Measurements from ENCODE around the gene P2RY10.
"Not testable (repeated sequence)": the region's sequence is repeated elsewhere in the genome, so short reads cannot be mapped to it uniquely, and the experiment has no call there.

P2RY10 gene

DNA sequence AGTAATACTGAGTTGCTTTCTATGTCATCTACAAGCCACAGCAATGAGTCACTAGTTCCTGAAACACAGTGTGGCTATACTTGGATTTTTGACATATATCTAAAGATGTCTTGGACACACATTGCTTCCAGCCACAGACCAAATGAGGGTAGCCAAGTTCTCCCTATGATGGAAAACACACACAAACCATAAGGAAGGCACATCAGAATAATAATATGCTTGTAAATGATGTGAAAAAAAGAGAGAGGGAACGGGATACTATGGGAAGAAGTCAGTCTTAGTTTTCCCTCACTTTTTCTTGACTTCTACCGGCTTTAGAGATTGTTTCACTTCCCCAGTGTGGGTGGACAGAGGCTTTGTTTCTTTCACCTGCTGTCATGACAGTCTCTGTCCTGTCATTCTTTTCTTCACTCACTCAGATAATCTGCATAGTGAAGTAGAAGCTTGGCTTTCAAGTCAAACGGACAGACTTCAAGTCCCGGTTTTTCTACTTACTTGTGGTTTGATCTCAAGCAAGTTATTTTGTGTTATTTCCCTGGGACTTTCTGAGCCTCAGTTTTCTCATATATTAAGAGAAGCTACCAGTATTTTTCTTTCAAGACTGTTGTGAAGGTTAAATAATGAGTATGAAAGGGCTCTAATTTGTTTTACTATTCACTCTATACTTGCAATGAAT is 34.7 kb downstream of the P2RY10 start:
- Histone ChIP-seq H3K4me3 (replicated peaks; ENCODE audit: insufficient read depth, low read length) (no peak overlapping the region), H3K27ac (replicated peaks) (no peak overlapping the region), H3K27me3 (ENCODE audit: insufficient read depth, poor library complexity, severe bottlenecking) (no peaks in the 10 kb centered on the region)
- TF ChIP-seq, protein P1, sequence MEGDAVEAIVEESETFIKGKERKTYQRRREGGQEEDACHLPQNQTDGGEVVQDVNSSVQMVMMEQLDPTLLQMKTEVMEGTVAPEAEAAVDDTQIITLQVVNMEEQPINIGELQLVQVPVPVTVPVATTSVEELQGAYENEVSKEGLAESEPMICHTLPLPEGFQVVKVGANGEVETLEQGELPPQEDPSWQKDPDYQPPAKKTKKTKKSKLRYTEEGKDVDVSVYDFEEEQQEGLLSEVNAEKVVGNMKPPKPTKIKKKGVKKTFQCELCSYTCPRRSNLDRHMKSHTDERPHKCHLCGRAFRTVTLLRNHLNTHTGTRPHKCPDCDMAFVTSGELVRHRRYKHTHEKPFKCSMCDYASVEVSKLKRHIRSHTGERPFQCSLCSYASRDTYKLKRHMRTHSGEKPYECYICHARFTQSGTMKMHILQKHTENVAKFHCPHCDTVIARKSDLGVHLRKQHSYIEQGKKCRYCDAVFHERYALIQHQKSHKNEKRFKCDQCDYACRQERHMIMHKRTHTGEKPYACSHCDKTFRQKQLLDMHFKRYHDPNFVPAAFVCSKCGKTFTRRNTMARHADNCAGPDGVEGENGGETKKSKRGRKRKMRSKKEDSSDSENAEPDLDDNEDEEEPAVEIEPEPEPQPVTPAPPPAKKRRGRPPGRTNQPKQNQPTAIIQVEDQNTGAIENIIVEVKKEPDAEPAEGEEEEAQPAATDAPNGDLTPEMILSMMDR (IDR thresholded peaks at IDR 0.05; ENCODE audit: insufficient read depth, low read length), result no peak
- TF ChIP-seq POLR2AphosphoS5 (IDR thresholded peaks at IDR 0.05; ENCODE audit: low read depth) (no peak), REST (IDR thresholded peaks at IDR 0.05; ENCODE audit: insufficient replicate concordance, low read depth) (no peak), GABPA (IDR thresholded peaks at IDR 0.05; ENCODE audit: low read depth) (no peak), SPI1 (IDR thresholded peaks at IDR 0.05; ENCODE audit: borderline replicate concordance, low read depth) (no peak)
- DNase-seq (ENCODE audit: low read depth in 1 of 2, low spot score in 1 of 2), result no peak

GRCh38 chrX:78989349-78989748 is 44.2 kb downstream of the P2RY10 start:
- no peak for DNase-seq (ENCODE audit: low read depth in 1 of 2, low spot score in 1 of 2)
- Histone ChIP-seq H3K27me3 (ENCODE audit: insufficient read depth, poor library complexity, severe bottlenecking) (no peaks in the 10 kb centered on the region), H3K27ac (replicated peaks) (no peak overlapping the region), H3K4me3 (replicated peaks; ENCODE audit: insufficient read depth, low read length) (no peak overlapping the region)
- no peak for TF ChIP-seq POLR2AphosphoS5 (IDR thresholded peaks at IDR 0.05; ENCODE audit: low read depth)
- TF ChIP-seq SPI1 (IDR thresholded peaks at IDR 0.05; ENCODE audit: borderline replicate concordance, low read depth), result no peak
- TF ChIP-seq REST (IDR thresholded peaks at IDR 0.05; ENCODE audit: insufficient replicate concordance, low read depth), result no peak
- TF ChIP-seq, protein P1 (IDR thresholded peaks at IDR 0.05; ENCODE audit: insufficient read depth, low read length), result no peak
- TF ChIP-seq GABPA (IDR thresholded peaks at IDR 0.05; ENCODE audit: low read depth), result no peak

GRCh38 chrX:78997870-78998558 is 52.8 kb downstream of the P2RY10 start:
- Histone ChIP-seq H3K4me3 (replicated peaks; ENCODE audit: insufficient read depth, low read length) (no peak overlapping the region), H3K27ac (replicated peaks) (no peak overlapping the region), H3K27me3 (ENCODE audit: insufficient read depth, poor library complexity, severe bottlenecking) (no peaks in the 10 kb centered on the region)
- TF ChIP-seq GABPA (IDR thresholded peaks at IDR 0.05; ENCODE audit: low read depth) (no peak), POLR2AphosphoS5 (IDR thresholded peaks at IDR 0.05; ENCODE audit: low read depth) (no peak), SPI1 (IDR thresholded peaks at IDR 0.05; ENCODE audit: borderline replicate concordance, low read depth) (no peak), REST (IDR thresholded peaks at IDR 0.05; ENCODE audit: insufficient replicate concordance, low read depth) (no peak)
- TF ChIP-seq, protein P1 (IDR thresholded peaks at IDR 0.05; ENCODE audit: insufficient read depth, low read length), result no peak
- no peak for DNase-seq (ENCODE audit: low read depth in 1 of 2, low spot score in 1 of 2)

GRCh38 chrX:79007540-79007939 is 62.3 kb downstream of the P2RY10 start:
- not testable (repeated sequence) for H3K27ac ChIP-seq (replicated peaks); H3K4me3 ChIP-seq (replicated peaks; ENCODE audit: insufficient read depth, low read length); H3K27me3 ChIP-seq (ENCODE audit: insufficient read depth, poor library complexity, severe bottlenecking); DNase-seq (ENCODE audit: low read depth in 1 of 2, low spot score in 1 of 2)
